ENCODE results near the gene CDC42SE2. TPM values are rescaled to one million over a fixed set of nuclear protein-coding genes. Genes with fewer than 3 reads are reported as not detected.

Gene CDC42SE2
- polyA plus RNA-seq, 1 donor from 2014 or later = 48.2 TPM

DNA sequence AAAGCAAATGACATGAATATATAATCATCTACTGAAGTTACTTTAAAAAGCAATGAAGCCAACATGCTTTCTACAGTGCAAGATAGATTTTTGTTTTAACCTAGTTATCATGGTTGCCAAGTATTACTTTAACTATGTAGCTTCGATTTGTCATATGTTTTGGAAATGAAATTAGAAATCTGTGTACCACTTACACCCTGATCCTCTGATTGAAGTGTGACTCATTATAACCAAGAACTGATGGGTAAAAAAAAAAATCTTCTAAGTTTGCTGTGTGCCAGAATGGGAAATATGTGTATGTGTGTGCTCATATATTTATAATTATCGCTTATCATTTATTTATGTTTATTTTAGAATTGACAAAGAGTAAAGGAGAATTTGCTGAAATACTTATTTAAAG lies 9.1 kb upstream of the CDC42SE2 start:
- Histone ChIP-seq H3K36me3 (ENCODE audit: insufficient read depth, low read length) (no peaks in the 10 kb centered on the region), H3K9me3 (ENCODE audit: low read length) (no peaks in the 10 kb centered on the region), H3K27ac (ENCODE audit: low read length) (no peak overlapping the region), H3K27me3 (ENCODE audit: insufficient read depth, low read depth, low read length) (no peaks in the 10 kb centered on the region), H3K9me2 (ENCODE audit: insufficient read depth, low read length) (no peaks in the 10 kb centered on the region), H3K9ac (ENCODE audit: low read length) (no peak overlapping the region), H2AFZ (ENCODE audit: low read depth, low read length) (no peak overlapping the region), H3K4me2 (ENCODE audit: low read length) (no peak overlapping the region), H3K4me3 (ENCODE audit: low read length) (no peak overlapping the region), H4K20me1 (ENCODE audit: insufficient read depth) (no peaks in the 10 kb centered on the region), H3F3A (ENCODE audit: insufficient read depth, low read length, poor library complexity, severe bottlenecking) (no peaks in the 10 kb centered on the region), H3K79me2 (replicated peaks; ENCODE audit: insufficient read depth, low read length) (no peaks in the 10 kb centered on the region)
- TF ChIP-seq, protein P1, sequence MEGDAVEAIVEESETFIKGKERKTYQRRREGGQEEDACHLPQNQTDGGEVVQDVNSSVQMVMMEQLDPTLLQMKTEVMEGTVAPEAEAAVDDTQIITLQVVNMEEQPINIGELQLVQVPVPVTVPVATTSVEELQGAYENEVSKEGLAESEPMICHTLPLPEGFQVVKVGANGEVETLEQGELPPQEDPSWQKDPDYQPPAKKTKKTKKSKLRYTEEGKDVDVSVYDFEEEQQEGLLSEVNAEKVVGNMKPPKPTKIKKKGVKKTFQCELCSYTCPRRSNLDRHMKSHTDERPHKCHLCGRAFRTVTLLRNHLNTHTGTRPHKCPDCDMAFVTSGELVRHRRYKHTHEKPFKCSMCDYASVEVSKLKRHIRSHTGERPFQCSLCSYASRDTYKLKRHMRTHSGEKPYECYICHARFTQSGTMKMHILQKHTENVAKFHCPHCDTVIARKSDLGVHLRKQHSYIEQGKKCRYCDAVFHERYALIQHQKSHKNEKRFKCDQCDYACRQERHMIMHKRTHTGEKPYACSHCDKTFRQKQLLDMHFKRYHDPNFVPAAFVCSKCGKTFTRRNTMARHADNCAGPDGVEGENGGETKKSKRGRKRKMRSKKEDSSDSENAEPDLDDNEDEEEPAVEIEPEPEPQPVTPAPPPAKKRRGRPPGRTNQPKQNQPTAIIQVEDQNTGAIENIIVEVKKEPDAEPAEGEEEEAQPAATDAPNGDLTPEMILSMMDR (IDR thresholded peaks at IDR 0.05; ENCODE audit: poor library complexity, severe bottlenecking) = no peak
- TF ChIP-seq TAF1 (IDR thresholded peaks at IDR 0.05; ENCODE audit: low read depth) = no peak
- no peak for TF ChIP-seq POLR2AphosphoS5 (IDR thresholded peaks at IDR 0.05)
- TF ChIP-seq, protein P2, sequence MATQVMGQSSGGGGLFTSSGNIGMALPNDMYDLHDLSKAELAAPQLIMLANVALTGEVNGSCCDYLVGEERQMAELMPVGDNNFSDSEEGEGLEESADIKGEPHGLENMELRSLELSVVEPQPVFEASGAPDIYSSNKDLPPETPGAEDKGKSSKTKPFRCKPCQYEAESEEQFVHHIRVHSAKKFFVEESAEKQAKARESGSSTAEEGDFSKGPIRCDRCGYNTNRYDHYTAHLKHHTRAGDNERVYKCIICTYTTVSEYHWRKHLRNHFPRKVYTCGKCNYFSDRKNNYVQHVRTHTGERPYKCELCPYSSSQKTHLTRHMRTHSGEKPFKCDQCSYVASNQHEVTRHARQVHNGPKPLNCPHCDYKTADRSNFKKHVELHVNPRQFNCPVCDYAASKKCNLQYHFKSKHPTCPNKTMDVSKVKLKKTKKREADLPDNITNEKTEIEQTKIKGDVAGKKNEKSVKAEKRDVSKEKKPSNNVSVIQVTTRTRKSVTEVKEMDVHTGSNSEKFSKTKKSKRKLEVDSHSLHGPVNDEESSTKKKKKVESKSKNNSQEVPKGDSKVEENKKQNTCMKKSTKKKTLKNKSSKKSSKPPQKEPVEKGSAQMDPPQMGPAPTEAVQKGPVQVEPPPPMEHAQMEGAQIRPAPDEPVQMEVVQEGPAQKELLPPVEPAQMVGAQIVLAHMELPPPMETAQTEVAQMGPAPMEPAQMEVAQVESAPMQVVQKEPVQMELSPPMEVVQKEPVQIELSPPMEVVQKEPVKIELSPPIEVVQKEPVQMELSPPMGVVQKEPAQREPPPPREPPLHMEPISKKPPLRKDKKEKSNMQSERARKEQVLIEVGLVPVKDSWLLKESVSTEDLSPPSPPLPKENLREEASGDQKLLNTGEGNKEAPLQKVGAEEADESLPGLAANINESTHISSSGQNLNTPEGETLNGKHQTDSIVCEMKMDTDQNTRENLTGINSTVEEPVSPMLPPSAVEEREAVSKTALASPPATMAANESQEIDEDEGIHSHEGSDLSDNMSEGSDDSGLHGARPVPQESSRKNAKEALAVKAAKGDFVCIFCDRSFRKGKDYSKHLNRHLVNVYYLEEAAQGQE (IDR thresholded peaks at IDR 0.05; ENCODE audit: borderline replicate concordance) = no peak
- no peak for TF ChIP-seq RAD21 (conservative IDR thresholded peaks at IDR 0.05)
- no peak for TF ChIP-seq EP300 (conservative IDR thresholded peaks at IDR 0.05; ENCODE audit: poor library complexity, severe bottlenecking)
- TF ChIP-seq MXI1 (conservative IDR thresholded peaks at IDR 0.05; ENCODE audit: poor library complexity, severe bottlenecking) = no peak
- TF ChIP-seq EZH2 (IDR thresholded peaks at IDR 0.05; ENCODE audit: borderline replicate concordance, insufficient read depth, low read length, poor library complexity, severe bottlenecking) = no peak
- TF ChIP-seq SMC3 (conservative IDR thresholded peaks at IDR 0.05; ENCODE audit: poor library complexity) = no peak

DNA sequence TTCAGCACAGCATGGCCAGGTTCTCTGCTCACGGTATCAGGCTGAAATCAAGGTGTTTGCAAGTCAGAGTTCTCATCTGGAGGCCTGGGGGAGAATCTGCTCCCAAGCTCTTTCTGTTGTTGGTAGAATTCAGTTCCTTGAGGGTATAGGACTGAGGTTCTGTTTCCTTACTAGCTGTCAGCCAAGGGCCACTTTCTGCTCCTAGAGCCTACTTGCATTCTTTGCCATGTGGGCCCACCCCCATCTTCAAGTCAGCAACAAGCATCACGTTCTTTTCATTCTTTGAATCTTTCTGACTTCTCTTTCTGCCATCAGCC lies 7.4 kb upstream of the CDC42SE2 start:
- TF ChIP-seq RAD21 (conservative IDR thresholded peaks at IDR 0.05) = no peak
- Histone ChIP-seq H3K9ac (ENCODE audit: low read length) (no peak overlapping the region), H4K20me1 (ENCODE audit: insufficient read depth) (no peaks in the 10 kb centered on the region), H3K4me3 (ENCODE audit: low read length) (no peak overlapping the region), H3K9me2 (ENCODE audit: insufficient read depth, low read length) (no peaks in the 10 kb centered on the region), H3K36me3 (ENCODE audit: insufficient read depth, low read length) (no peaks in the 10 kb centered on the region), H3F3A (ENCODE audit: insufficient read depth, low read length, poor library complexity, severe bottlenecking) (no peaks in the 10 kb centered on the region), H3K9me3 (ENCODE audit: low read length) (no peaks in the 10 kb centered on the region), H3K79me2 (replicated peaks; ENCODE audit: insufficient read depth, low read length) (no peaks in the 10 kb centered on the region), H3K27me3 (ENCODE audit: insufficient read depth, low read depth, low read length) (no peaks in the 10 kb centered on the region), H3K27ac (ENCODE audit: low read length) (no peak overlapping the region), H2AFZ (ENCODE audit: low read depth, low read length) (no peak overlapping the region), H3K4me2 (ENCODE audit: low read length) (no peak overlapping the region)

DNA sequence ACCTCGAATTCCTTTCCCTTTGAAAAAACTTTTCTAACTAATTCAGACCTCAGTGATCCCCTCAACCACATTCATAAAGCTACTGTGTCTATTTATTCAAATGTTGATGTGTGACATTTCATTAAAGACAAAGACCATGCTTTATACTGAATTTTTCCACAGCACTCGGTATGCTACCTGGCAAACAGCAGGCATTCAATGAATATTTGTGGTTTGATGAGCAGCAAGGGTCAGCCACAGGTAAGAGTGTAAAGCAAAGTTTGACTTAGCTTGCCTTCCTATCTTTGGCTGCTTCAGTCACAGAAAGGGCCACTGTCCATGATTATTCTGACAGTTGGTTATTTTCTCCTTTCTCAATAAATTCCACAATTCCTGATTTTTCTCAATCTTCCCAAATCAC lies 5.1 kb upstream of the CDC42SE2 start:
- H3F3A ChIP-seq (ENCODE audit: insufficient read depth, low read length, poor library complexity, severe bottlenecking) = no peaks in the 10 kb centered on the region
- no peak overlapping the region for H2AFZ ChIP-seq (ENCODE audit: low read depth, low read length)
- no peaks in the 10 kb centered on the region for H3K79me2 ChIP-seq (replicated peaks; ENCODE audit: insufficient read depth, low read length)
- H3K9me2 ChIP-seq (ENCODE audit: insufficient read depth, low read length) = no peaks in the 10 kb centered on the region
- H3K9me3 ChIP-seq (ENCODE audit: low read length) = no peaks in the 10 kb centered on the region
- TF ChIP-seq RAD21 (conservative IDR thresholded peaks at IDR 0.05) = no peak
- no peaks in the 10 kb centered on the region for H4K20me1 ChIP-seq (ENCODE audit: insufficient read depth)
- no peak overlapping the region for H3K4me2 ChIP-seq (ENCODE audit: low read length)
- H3K27ac ChIP-seq (ENCODE audit: low read length) = no peak overlapping the region
- no peaks in the 10 kb centered on the region for H3K36me3 ChIP-seq (ENCODE audit: insufficient read depth, low read length)
- H3K27me3 ChIP-seq (ENCODE audit: insufficient read depth, low read depth, low read length) = no peaks in the 10 kb centered on the region
- H3K9ac ChIP-seq (ENCODE audit: low read length) = no peak overlapping the region
- H3K4me3 ChIP-seq (ENCODE audit: low read length) = no peak overlapping the region

Data from neural cell (in vitro differentiated cells).